ENCODE measurements around the gene SLIT1. TPM values are rescaled to one million over a fixed set of nuclear protein-coding genes. Genes with fewer than 3 reads are reported as not detected.

Gene SLIT1
- total RNA-seq, 2 donors from 2014 or later, result 0.14 to 0.35 TPM

DNA sequence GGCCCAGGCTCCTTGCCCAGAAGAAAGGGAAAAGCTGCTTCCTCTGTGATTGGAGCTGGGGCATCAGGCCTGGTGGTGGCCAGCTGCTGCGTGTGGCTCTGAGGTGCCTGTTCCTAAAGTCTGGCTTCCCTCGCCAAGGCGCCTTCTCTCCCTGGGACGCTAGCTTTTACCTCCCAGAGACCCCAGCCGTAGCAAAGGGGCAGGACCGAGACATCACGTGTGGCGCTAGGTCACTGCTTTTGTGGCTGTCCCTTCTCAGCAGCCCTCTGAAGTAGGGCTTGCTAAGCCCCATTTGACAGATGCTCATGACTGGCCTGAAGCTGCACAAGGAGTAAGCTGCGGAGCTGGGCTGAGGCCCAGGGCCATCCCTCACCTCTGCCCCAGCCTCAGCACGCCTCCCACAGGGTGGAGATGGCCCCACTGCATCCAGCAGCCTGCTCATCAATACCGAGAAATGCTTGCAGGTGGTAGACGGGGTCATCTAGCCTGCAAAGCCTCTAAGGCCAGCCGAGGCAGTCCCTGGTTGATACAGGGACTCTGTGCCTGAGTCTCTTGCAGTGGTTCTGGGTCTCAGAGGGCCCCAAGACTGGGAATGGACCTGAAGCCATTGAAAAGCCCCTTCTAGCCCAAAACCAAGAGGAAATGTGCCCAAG is 182.5 kb downstream of the SLIT1 start:
- no peaks in the 10 kb centered on the region for H3K27me3 ChIP-seq (replicated peaks; ENCODE audit: insufficient read depth)
- peaks cover 5% of the 10 kb centered on the region for H3K9me3 ChIP-seq
- DNase-seq (ENCODE audit: low spot score) (no peak), ATAC-seq (ENCODE audit: insufficient number of reproducible peaks, low FRiP score, low read depth) (no peak)
- H3K36me3 ChIP-seq, result no peaks in the 10 kb centered on the region
- H3K4me1 ChIP-seq (ENCODE audit: control insufficient read depth in 1 of 2, low read depth in 2 of 2), result peaks cover 0 to 7% of the 10 kb centered on the region in 2 donors
- no peak overlapping the region for H3K4me3 ChIP-seq
- TF ChIP-seq, protein P1, sequence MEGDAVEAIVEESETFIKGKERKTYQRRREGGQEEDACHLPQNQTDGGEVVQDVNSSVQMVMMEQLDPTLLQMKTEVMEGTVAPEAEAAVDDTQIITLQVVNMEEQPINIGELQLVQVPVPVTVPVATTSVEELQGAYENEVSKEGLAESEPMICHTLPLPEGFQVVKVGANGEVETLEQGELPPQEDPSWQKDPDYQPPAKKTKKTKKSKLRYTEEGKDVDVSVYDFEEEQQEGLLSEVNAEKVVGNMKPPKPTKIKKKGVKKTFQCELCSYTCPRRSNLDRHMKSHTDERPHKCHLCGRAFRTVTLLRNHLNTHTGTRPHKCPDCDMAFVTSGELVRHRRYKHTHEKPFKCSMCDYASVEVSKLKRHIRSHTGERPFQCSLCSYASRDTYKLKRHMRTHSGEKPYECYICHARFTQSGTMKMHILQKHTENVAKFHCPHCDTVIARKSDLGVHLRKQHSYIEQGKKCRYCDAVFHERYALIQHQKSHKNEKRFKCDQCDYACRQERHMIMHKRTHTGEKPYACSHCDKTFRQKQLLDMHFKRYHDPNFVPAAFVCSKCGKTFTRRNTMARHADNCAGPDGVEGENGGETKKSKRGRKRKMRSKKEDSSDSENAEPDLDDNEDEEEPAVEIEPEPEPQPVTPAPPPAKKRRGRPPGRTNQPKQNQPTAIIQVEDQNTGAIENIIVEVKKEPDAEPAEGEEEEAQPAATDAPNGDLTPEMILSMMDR (IDR thresholded peaks at IDR 0.05), result no peak
- no peak overlapping the region for H3K27ac ChIP-seq

DNA sequence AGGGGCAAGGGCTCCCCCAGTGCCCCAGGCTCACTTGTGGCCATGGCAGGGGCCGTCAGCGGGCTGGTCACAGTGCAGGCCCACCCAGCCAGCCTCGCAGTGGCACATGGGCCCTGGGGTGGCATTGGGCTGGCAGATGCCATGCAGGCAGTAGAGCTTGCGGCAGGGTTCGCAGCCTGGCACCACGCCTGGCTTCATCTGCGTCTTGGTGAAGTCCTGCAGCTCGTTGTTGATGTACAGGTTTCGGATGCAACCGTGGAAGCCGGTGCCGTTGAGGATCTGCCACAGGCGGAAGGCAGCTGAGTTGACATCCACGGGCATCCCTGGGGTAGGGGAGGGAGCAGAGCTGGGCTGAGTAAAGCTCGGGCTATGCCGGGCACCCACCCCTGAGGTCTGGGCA is 183.1 kb downstream of the SLIT1 start:
- ATAC-seq (ENCODE audit: insufficient number of reproducible peaks, low FRiP score, low read depth) (no peak), DNase-seq (ENCODE audit: low spot score) (no peak)
- Histone ChIP-seq H3K4me3 (no peak overlapping the region), H3K36me3 (no peaks in the 10 kb centered on the region), H3K9me3 (peaks cover 1% of the 10 kb centered on the region), H3K27ac (no peak overlapping the region), H3K4me1 (ENCODE audit: control insufficient read depth in 1 of 2, low read depth in 2 of 2) (peaks cover 0 to 8% of the 10 kb centered on the region in 2 donors), H3K27me3 (replicated peaks; ENCODE audit: insufficient read depth) (no peaks in the 10 kb centered on the region)
- TF ChIP-seq, protein P1 (IDR thresholded peaks at IDR 0.05), result no peak

DNA sequence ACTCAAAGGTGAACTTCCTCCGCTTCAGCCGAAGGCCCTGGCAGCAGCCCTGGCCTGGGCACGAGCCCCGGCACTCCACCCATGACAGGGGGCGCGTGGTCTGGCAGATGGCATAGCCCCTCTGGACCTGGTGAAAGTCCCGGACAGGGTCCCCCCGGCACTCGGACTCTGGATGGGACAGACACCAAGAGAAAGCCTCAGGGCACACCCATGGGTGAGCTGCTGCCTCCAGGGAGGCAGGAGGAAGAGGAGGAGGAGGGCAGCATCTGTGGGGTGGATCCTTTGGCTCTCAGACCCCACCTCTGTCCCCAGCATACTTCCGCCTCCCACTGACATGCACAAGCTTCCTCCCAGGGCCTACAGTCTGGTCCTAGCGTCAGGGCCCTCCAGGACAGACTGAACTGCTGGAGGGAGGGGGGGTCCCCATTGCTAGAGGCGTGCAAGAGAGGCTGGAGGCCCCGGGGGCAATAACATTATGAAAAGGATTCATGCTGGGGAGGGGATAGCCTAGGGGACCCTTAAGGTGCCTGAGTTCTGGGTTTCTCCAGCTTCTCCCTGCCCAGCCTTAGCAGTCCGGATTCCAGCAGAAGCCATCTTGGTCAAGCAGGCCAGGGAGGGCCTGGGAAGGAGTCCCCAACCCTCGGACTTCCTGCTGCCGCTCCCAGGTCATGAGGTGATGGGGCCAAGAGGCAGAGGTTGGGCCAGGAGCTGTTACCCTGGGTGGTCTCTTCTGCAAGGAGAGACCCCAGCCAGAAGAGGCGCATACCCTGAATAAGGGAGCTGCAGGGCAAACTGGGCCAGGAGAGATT is 184.4 kb downstream of the SLIT1 start:
- no peak overlapping the region for H3K27ac ChIP-seq
- H3K27me3 ChIP-seq (replicated peaks; ENCODE audit: insufficient read depth), result no peaks in the 10 kb centered on the region
- H3K4me1 ChIP-seq (ENCODE audit: control insufficient read depth in 1 of 2, low read depth in 2 of 2), result peaks cover 6 to 19% of the 10 kb centered on the region in 2 donors
- no peaks in the 10 kb centered on the region for H3K36me3 ChIP-seq
- ATAC-seq (ENCODE audit: insufficient number of reproducible peaks, low FRiP score, low read depth) (no peak), DNase-seq (ENCODE audit: low spot score) (no peak)
- TF ChIP-seq, protein P1 (IDR thresholded peaks at IDR 0.05), result no peak
- H3K4me3 ChIP-seq, result no peak overlapping the region
- H3K9me3 ChIP-seq, result no peaks in the 10 kb centered on the region

DNA sequence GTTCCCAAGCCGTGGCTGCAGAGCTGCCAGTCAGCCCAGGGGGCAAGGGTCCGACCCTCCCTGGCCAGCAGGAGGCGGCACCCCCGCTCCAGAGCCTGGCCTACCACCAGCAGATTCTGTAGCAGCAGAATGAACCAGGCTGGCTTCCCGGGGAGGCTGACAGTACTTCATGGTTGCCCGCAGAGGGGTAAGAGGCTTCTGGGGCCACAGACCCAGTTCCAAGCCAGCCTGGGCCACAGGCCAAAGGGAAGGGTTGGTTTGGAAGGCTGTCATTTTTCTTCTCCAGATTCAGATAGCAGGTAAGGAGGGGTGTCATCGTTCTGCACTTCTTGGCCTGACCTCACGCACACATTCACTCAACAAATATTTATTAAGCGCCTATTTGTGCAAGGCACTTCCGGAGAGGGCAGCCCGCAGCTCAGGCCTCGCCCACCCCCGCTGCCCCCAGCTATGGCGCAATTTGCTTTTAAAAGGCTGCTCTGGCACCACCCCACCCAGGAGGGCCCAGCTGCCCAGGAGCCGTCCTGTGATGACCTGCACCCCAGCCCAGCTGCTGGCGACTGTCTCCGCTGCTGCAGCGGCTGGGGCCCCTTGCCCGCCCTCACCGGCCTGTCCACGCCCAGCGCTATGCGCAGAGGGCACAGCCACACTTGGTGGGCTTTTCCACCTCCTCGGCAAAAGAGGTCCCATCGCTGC is 185.1 kb downstream of the SLIT1 start:
- Histone ChIP-seq H3K27me3 (replicated peaks; ENCODE audit: insufficient read depth) (no peaks in the 10 kb centered on the region), H3K4me3 (no peak overlapping the region), H3K9me3 (no peaks in the 10 kb centered on the region), H3K27ac (no peak overlapping the region), H3K4me1 (ENCODE audit: control insufficient read depth in 1 of 2, low read depth in 2 of 2) (peaks cover 10 to 26% of the 10 kb centered on the region in 2 donors), H3K36me3 (no peaks in the 10 kb centered on the region)
- ATAC-seq (ENCODE audit: insufficient number of reproducible peaks, low FRiP score, low read depth), result no peak
- TF ChIP-seq, protein P1 (IDR thresholded peaks at IDR 0.05), result no peak
- DNase-seq (ENCODE audit: low spot score), result no peak

DNA sequence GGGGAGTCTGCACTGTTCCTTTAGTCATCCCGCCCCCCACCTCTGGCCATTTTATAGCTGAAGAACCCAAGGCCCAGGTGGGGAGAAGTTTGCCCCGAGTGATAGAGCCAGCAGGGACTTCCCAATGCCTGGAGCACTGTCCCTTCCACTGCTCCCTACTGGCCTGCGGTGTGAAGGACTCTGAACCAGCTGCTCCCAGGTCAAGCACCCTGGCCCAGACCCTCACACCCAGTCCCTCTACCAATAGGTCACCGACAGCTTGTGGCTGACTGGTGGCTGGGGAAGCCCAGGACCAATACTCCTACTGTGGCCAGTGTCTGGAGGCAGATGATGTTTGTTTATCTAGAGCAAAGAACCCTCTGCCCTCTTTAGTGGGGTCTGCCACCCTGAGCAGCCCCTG is 185.8 kb downstream of the SLIT1 start:
- TF ChIP-seq, protein P1 (IDR thresholded peaks at IDR 0.05), result no peak
- no peaks in the 10 kb centered on the region for H3K36me3 ChIP-seq
- no peak overlapping the region for H3K4me3 ChIP-seq
- ATAC-seq (ENCODE audit: insufficient number of reproducible peaks, low FRiP score, low read depth) (no peak), DNase-seq (ENCODE audit: low spot score) (no peak)
- H3K9me3 ChIP-seq, result no peaks in the 10 kb centered on the region
- peaks cover 10 to 26% of the 10 kb centered on the region in 2 donors for H3K4me1 ChIP-seq (ENCODE audit: control insufficient read depth in 1 of 2, low read depth in 2 of 2)
- no peaks in the 10 kb centered on the region for H3K27me3 ChIP-seq (replicated peaks; ENCODE audit: insufficient read depth)
- no peak overlapping the region for H3K27ac ChIP-seq
